Prostate gland (tissue), 2 donors: Measurements from ENCODE around the gene RPA1.

ENCODE experiments used
- POLR2AphosphoS5 ChIP-seq: sonication (generic); formaldehyde crosslinking; IDR thresholded peaks from one replicate; pipeline ENCODE4 v1.6.1; 2017; ENCODE audit warnings: antibody characterized with exemption
- TF ChIP-seq, protein P1 (sequence below), 4 experiments: fragments of 200-600 bp in 2 of 4; fragments of 450-650 bp in 2 of 4; sonication (generic) in 2 of 4; IDR thresholded peaks; 1 replicate in 3 of 4; 2 replicates in 1 of 4; pipeline ENCODE4 v1.5.1; 2016 to 2019; ENCODE audit warnings: antibody characterized with exemption in 4 of 4, mild to moderate bottlenecking in 2 of 4, moderate library complexity in 2 of 4

GRCh38 chr17:1948517-1948825 lies 118.7 kb downstream of the RPA1 start:
- TF ChIP-seq, protein P1, sequence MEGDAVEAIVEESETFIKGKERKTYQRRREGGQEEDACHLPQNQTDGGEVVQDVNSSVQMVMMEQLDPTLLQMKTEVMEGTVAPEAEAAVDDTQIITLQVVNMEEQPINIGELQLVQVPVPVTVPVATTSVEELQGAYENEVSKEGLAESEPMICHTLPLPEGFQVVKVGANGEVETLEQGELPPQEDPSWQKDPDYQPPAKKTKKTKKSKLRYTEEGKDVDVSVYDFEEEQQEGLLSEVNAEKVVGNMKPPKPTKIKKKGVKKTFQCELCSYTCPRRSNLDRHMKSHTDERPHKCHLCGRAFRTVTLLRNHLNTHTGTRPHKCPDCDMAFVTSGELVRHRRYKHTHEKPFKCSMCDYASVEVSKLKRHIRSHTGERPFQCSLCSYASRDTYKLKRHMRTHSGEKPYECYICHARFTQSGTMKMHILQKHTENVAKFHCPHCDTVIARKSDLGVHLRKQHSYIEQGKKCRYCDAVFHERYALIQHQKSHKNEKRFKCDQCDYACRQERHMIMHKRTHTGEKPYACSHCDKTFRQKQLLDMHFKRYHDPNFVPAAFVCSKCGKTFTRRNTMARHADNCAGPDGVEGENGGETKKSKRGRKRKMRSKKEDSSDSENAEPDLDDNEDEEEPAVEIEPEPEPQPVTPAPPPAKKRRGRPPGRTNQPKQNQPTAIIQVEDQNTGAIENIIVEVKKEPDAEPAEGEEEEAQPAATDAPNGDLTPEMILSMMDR (IDR thresholded peaks at IDR 0.05), result no peak
- TF ChIP-seq POLR2AphosphoS5, result no peak
